ENCODE results near the gene ANO7.

The ANO7 gene

DNA sequence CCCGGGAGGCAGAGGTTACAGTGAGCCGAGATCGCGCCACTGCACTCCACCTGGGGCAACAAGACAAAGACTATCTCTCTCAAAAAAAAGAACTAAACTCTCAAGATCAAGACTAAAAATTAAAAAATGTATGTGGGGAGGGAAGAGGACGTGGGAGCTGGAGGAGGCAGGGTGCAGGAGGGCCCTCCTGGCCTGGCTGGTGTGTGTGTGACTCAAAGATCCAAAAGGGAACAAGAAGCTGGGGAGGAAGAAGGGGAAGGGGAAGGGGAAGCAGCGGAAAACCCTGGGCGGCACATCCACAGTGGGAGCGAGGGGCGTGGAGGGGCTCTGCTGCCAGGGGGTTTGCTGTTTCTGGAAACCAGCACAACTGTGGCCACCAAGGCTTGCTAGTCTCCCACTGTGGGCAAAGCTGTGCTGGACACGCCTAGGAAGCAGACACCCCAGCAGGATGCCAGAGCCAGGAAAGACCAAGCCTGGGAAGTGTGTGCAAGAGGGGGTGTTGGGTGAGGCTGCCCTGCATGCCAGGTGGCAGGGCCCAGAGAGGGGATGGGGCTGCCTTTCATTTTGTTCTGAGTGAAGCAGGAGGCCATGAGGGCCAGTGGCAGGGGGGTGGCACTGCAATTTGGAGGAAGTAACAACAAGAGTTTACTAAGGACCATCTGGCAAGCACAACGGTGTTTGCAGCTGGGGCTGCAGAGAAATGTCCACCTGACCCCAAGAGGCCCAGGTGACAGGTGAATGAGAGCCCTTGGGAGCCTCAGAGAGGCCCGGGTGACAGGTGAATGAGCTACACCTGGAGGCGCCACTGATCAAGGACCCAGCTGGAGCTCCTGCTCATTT lies 44.5 kb downstream of the ANO7 start:
- Histone ChIP-seq H2BK12ac (ENCODE audit: low read length) (no peak overlapping the region), H3K4me1 (ENCODE audit: control insufficient read depth in 1 of 2, insufficient read depth in 2 of 2, low read length in 2 of 2) (no peaks in the 10 kb centered on the region), H2AFZ (ENCODE audit: insufficient read depth, low read length, poor library complexity) (no peak overlapping the region), H3K79me1 (ENCODE audit: low read length) (no peaks in the 10 kb centered on the region), H3K18ac (ENCODE audit: low read length) (no peak overlapping the region), H3K79me2 (ENCODE audit: control insufficient read depth, insufficient read depth, low read length, poor library complexity) (no peaks in the 10 kb centered on the region), H2BK5ac (ENCODE audit: low read depth, low read length, poor library complexity) (no peak overlapping the region), H3K4me3 (ENCODE audit: low read depth, low read length) (no peak overlapping the region), H3K23ac (ENCODE audit: low read length) (no peak overlapping the region), H4K12ac (ENCODE audit: low read depth, low read length) (no peak overlapping the region), H2BK120ac (ENCODE audit: insufficient read depth, low read length, poor library complexity) (no peak overlapping the region), H3K4me2 (ENCODE audit: low read length) (no peak overlapping the region), H4K91ac (ENCODE audit: low read depth, low read length) (no peak overlapping the region), H3K14ac (ENCODE audit: low read length) (no peak overlapping the region), H3K36me3 (ENCODE audit: control insufficient read depth in 1 of 2, insufficient read depth in 2 of 2, low read length in 2 of 2) (peaks cover 90 to 94% of the 10 kb centered on the region in 2 experiments), H3K27me3 (ENCODE audit: insufficient read depth, low read length) (no peaks in the 10 kb centered on the region), H3K27ac (ENCODE audit: low read depth, low read length) (no peak overlapping the region), H3K9me3 (ENCODE audit: insufficient read depth, low read depth, low read length) (peaks cover 9% of the 10 kb centered on the region), H4K8ac (ENCODE audit: low read depth, low read length) (no peak overlapping the region), H3K4ac (ENCODE audit: low read depth, low read length) (no peak overlapping the region), H3K9ac (ENCODE audit: low read length) (no peak overlapping the region), H2AK5ac (ENCODE audit: low read length) (no peak overlapping the region)
- DNase-seq, result no peak
- no CpG with 5 or more reads among the region's 13 CpGs for WGBS (ENCODE audit: extremely low coverage, insufficient coverage, insufficient read length)

DNA sequence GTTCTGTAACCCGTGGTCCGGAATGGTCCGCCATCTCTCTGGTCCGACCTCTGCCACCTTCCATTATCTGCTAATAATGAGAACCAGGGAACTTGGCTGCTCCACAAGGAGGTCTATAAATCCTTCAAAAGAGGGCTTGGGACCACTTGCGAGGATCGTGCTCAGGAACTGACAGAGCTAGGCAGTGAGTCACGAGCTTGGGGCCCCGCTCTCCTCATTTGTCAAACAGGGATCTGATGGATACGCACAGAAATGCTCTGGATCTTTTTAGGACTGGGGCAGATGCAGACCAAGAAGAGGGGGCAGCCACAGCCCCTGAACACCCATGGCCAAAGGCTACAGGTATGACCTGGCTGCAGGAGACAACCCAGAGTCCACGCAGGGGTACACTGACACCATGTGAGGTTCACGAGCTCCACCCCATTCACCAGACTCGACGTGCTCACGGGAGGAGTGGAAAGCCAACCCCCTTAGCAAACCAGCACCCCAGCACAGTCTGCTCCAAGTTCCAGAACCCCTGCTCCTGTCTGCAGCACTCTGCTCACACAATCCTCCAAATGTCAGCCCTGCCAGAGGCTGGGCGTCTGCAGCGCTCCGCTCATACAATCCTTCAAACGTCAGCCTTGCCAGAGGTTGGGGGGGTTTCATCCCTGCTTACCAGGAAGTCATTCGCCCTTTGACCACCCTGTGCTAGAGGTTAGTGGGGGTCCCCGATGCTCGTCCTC lies 45.8 kb downstream of the ANO7 start:
- Histone ChIP-seq H3K27ac (ENCODE audit: low read depth, low read length) (no peak overlapping the region), H2AFZ (ENCODE audit: insufficient read depth, low read length, poor library complexity) (no peak overlapping the region), H3K4ac (ENCODE audit: low read depth, low read length) (no peak overlapping the region), H3K23ac (ENCODE audit: low read length) (no peak overlapping the region), H4K91ac (ENCODE audit: low read depth, low read length) (no peak overlapping the region), H3K4me1 (ENCODE audit: control insufficient read depth in 1 of 2, insufficient read depth in 2 of 2, low read length in 2 of 2) (no peaks in the 10 kb centered on the region), H4K8ac (ENCODE audit: low read depth, low read length) (no peak overlapping the region), H3K9me3 (ENCODE audit: insufficient read depth, low read depth, low read length) (peaks cover 9% of the 10 kb centered on the region), H3K79me1 (ENCODE audit: low read length) (no peaks in the 10 kb centered on the region), H3K36me3 (ENCODE audit: control insufficient read depth in 1 of 2, insufficient read depth in 2 of 2, low read length in 2 of 2) (peaks cover 88 to 94% of the 10 kb centered on the region in 2 experiments), H3K14ac (ENCODE audit: low read length) (no peak overlapping the region), H3K4me2 (ENCODE audit: low read length) (no peak overlapping the region), H2BK12ac (ENCODE audit: low read length) (no peak overlapping the region), H3K18ac (ENCODE audit: low read length) (no peak overlapping the region), H4K12ac (ENCODE audit: low read depth, low read length) (no peak overlapping the region), H2AK5ac (ENCODE audit: low read length) (no peak overlapping the region), H3K79me2 (ENCODE audit: control insufficient read depth, insufficient read depth, low read length, poor library complexity) (no peaks in the 10 kb centered on the region), H2BK120ac (ENCODE audit: insufficient read depth, low read length, poor library complexity) (no peak overlapping the region), H2BK5ac (ENCODE audit: low read depth, low read length, poor library complexity) (no peak overlapping the region), H3K27me3 (ENCODE audit: insufficient read depth, low read length) (no peaks in the 10 kb centered on the region), H3K9ac (ENCODE audit: low read length) (no peak overlapping the region), H3K4me3 (ENCODE audit: low read depth, low read length) (no peak overlapping the region)
- WGBS (ENCODE audit: extremely low coverage, insufficient coverage, insufficient read length), result no CpG with 5 or more reads among the region's 21 CpGs
- no peak for DNase-seq

DNA sequence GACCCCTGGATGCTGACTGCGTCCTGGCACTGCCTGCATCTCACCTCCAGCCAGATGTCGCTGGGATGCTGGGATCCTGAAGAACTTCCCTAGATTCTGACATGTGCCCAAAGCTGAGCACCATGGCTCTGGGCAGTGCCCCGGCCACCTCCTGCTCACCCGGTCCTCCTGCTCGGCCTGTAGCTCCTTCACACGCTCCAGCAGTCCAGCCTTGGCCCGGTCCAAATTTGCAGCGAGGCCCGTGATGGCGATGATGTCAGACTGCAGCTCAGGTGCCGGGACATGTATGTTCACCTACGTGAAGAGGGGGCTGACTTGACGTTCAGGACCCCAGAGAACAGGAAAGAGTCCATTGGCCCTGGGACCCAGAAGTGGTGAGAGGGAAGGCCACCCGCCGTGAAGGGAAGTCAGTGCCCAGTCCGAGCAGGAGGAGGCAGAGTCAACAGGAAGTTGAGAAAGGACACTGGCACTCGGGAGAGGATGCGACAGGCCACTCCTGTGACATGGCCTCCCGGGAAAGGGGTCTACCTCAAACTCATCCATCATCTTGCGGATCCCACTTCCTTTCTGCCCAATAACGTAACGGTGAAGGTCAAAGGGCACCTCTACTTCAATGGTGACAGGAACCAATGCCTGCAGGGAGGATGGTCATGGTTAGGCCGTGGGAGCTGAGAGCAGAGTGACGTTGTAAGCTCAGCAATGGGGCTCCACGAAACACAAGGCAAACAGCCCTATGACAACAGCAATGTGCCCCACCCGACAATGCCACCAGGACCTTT lies 46.7 kb downstream of the ANO7 start:
- Histone ChIP-seq H3K4ac (ENCODE audit: low read depth, low read length) (no peak overlapping the region), H4K8ac (ENCODE audit: low read depth, low read length) (no peak overlapping the region), H3K27ac (ENCODE audit: low read depth, low read length) (no peak overlapping the region), H3K27me3 (ENCODE audit: insufficient read depth, low read length) (no peaks in the 10 kb centered on the region), H2BK5ac (ENCODE audit: low read depth, low read length, poor library complexity) (no peak overlapping the region), H3K36me3 (ENCODE audit: control insufficient read depth in 1 of 2, insufficient read depth in 2 of 2, low read length in 2 of 2) (peaks cover 88 to 94% of the 10 kb centered on the region in 2 experiments), H3K18ac (ENCODE audit: low read length) (no peak overlapping the region), H2AK5ac (ENCODE audit: low read length) (no peak overlapping the region), H3K23ac (ENCODE audit: low read length) (no peak overlapping the region), H2AFZ (ENCODE audit: insufficient read depth, low read length, poor library complexity) (no peak overlapping the region), H2BK12ac (ENCODE audit: low read length) (no peak overlapping the region), H3K79me1 (ENCODE audit: low read length) (no peaks in the 10 kb centered on the region), H3K4me2 (ENCODE audit: low read length) (no peak overlapping the region), H3K9ac (ENCODE audit: low read length) (no peak overlapping the region), H3K9me3 (ENCODE audit: insufficient read depth, low read depth, low read length) (peaks cover 11% of the 10 kb centered on the region), H4K12ac (ENCODE audit: low read depth, low read length) (no peak overlapping the region), H3K4me3 (ENCODE audit: low read depth, low read length) (no peak overlapping the region), H4K91ac (ENCODE audit: low read depth, low read length) (no peak overlapping the region), H3K4me1 (ENCODE audit: control insufficient read depth in 1 of 2, insufficient read depth in 2 of 2, low read length in 2 of 2) (no peaks in the 10 kb centered on the region), H2BK120ac (ENCODE audit: insufficient read depth, low read length, poor library complexity) (no peak overlapping the region), H3K14ac (ENCODE audit: low read length) (no peak overlapping the region), H3K79me2 (ENCODE audit: control insufficient read depth, insufficient read depth, low read length, poor library complexity) (no peaks in the 10 kb centered on the region)
- no peak for DNase-seq
- WGBS (ENCODE audit: extremely low coverage, insufficient coverage, insufficient read length), result no CpG with 5 or more reads among the region's 26 CpGs

GRCh38 chr2:241235859-241236593 lies 47.5 kb downstream of the ANO7 start:
- WGBS (ENCODE audit: extremely low coverage, insufficient coverage, insufficient read length), result no CpG with 5 or more reads among the region's 30 CpGs
- H4K12ac ChIP-seq (ENCODE audit: low read depth, low read length), result no peak overlapping the region
- no peaks in the 10 kb centered on the region for H3K27me3 ChIP-seq (ENCODE audit: insufficient read depth, low read length)
- peaks cover 13% of the 10 kb centered on the region for H3K9me3 ChIP-seq (ENCODE audit: insufficient read depth, low read depth, low read length)
- no peak overlapping the region for H2AFZ ChIP-seq (ENCODE audit: insufficient read depth, low read length, poor library complexity)
- no peaks in the 10 kb centered on the region for H3K79me2 ChIP-seq (ENCODE audit: control insufficient read depth, insufficient read depth, low read length, poor library complexity)
- H3K36me3 ChIP-seq (ENCODE audit: control insufficient read depth in 1 of 2, insufficient read depth in 2 of 2, low read length in 2 of 2), result peaks cover 85 to 94% of the 10 kb centered on the region in 2 experiments
- no peak overlapping the region for H2BK120ac ChIP-seq (ENCODE audit: insufficient read depth, low read length, poor library complexity)
- H2BK12ac ChIP-seq (ENCODE audit: low read length), result no peak overlapping the region
- no peak overlapping the region for H3K9ac ChIP-seq (ENCODE audit: low read length)
- no peak overlapping the region for H4K91ac ChIP-seq (ENCODE audit: low read depth, low read length)
- H2BK5ac ChIP-seq (ENCODE audit: low read depth, low read length, poor library complexity), result no peak overlapping the region
- H3K18ac ChIP-seq (ENCODE audit: low read length), result no peak overlapping the region
- no peak overlapping the region for H4K8ac ChIP-seq (ENCODE audit: low read depth, low read length)
- no peak overlapping the region for H3K4ac ChIP-seq (ENCODE audit: low read depth, low read length)
- no peak overlapping the region for H2AK5ac ChIP-seq (ENCODE audit: low read length)
- no peak overlapping the region for H3K4me2 ChIP-seq (ENCODE audit: low read length)
- no peak overlapping the region for H3K14ac ChIP-seq (ENCODE audit: low read length)
- no peak overlapping the region for H3K27ac ChIP-seq (ENCODE audit: low read depth, low read length)
- H3K4me1 ChIP-seq (ENCODE audit: control insufficient read depth in 1 of 2, insufficient read depth in 2 of 2, low read length in 2 of 2), result no peaks in the 10 kb centered on the region
- no peak overlapping the region for H3K23ac ChIP-seq (ENCODE audit: low read length)
- no peak overlapping the region for H3K4me3 ChIP-seq (ENCODE audit: low read depth, low read length)
- no peaks in the 10 kb centered on the region for H3K79me1 ChIP-seq (ENCODE audit: low read length)
- no peak for DNase-seq
